ENCODE data around the gene MANSC4. TPM values are rescaled to one million over a fixed set of nuclear protein-coding genes. Genes with fewer than 3 reads are reported as not detected.
A peak's percentile ranks its signal among the peaks of the same experiment; 100 is the strongest.

Gene MANSC4
- total and polyA plus RNA-seq, 4 donors = not detected

GRCh38 chr12:27733052-27733656, 46.9 kb downstream of the MANSC4 start (continued):
- TF ChIP-seq, protein P1, sequence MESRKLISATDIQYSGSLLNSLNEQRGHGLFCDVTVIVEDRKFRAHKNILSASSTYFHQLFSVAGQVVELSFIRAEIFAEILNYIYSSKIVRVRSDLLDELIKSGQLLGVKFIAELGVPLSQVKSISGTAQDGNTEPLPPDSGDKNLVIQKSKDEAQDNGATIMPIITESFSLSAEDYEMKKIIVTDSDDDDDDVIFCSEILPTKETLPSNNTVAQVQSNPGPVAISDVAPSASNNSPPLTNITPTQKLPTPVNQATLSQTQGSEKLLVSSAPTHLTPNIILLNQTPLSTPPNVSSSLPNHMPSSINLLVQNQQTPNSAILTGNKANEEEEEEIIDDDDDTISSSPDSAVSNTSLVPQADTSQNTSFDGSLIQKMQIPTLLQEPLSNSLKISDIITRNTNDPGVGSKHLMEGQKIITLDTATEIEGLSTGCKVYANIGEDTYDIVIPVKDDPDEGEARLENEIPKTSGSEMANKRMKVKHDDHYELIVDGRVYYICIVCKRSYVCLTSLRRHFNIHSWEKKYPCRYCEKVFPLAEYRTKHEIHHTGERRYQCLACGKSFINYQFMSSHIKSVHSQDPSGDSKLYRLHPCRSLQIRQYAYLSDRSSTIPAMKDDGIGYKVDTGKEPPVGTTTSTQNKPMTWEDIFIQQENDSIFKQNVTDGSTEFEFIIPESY (IDR thresholded peaks at IDR 0.05) = no peak

DNA sequence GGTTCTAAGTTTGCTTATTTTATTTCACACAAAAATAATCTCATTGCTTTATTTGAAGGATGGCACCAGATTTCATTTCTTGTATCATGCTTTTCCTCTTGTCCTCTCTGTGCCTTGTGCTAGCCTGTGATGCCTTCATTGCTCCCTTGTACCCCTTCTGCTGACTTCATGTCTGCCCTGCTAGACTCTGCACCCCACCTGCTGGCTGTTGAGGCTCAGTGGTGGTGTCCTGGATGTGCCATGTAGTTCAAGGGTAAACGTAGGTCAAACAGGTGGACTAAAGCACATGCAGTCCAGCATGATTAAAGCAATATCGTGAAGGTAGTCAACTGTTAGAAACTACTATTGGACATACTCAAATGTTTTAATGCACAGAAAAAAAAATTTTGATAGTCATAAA, 47.8 kb downstream of the MANSC4 start:
- Histone ChIP-seq H3K4me1 (ENCODE audit: control insufficient read depth in 4 of 4, insufficient read depth in 4 of 4, low read length in 3 of 4) (peaks cover 0 to 4% (median 0%) of the 10 kb centered on the region in 4 donors), H3K27me3 (ENCODE audit: control insufficient read depth in 4 of 4, insufficient read depth in 4 of 4, low read length in 3 of 4) (no peaks in the 10 kb centered on the region), H3K36me3 (ENCODE audit: control insufficient read depth in 4 of 4, insufficient read depth in 3 of 4, low read depth in 1 of 4, low read length in 3 of 4) (peaks cover 4 to 20% (median 8%) of the 10 kb centered on the region in 4 donors), H3K4me3 (ENCODE audit: low read depth in 1 of 3, low read length in 3 of 3) (no peak overlapping the region), H3K9me3 (ENCODE audit: control insufficient read depth in 4 of 4, low read length in 3 of 4) (no peaks in the 10 kb centered on the region), H3K27ac (ENCODE audit: low read depth in 1 of 2, low read length in 2 of 2) (no peak overlapping the region), H3K9ac (ENCODE audit: low read depth in 1 of 2, low read length in 2 of 2) (no peak overlapping the region)
- DNase-seq (ENCODE audit: low spot score) = no peak
- peak; percentile 39 for TF ChIP-seq SP1 (IDR thresholded peaks at IDR 0.05)
- TF ChIP-seq HNF4G (IDR thresholded peaks at IDR 0.05) = peak; percentile 66
- peak; percentile 57 to 76 for TF ChIP-seq RAD21 (IDR thresholded peaks at IDR 0.05)
- peak; percentile 67 to 83 for TF ChIP-seq RXRA (IDR thresholded peaks at IDR 0.05)
- no peak for TF ChIP-seq GABPA (IDR thresholded peaks at IDR 0.05 in 1 of 2, conservative IDR thresholded peaks at IDR 0.05 in 1 of 2)
- TF ChIP-seq HNF4A (conservative IDR thresholded peaks at IDR 0.05) = peak; percentile 73 to 94
- TF ChIP-seq CTCF (IDR thresholded peaks at IDR 0.05; ENCODE audit: low read depth, low read length, missing input control) = peak; percentile 37
- TF ChIP-seq, protein P2, sequence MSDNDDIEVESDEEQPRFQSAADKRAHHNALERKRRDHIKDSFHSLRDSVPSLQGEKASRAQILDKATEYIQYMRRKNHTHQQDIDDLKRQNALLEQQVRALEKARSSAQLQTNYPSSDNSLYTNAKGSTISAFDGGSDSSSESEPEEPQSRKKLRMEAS (IDR thresholded peaks at IDR 0.05) = no peak
- WGBS = 32% methylated on average over 2 of the region's 2 CpGs

DNA sequence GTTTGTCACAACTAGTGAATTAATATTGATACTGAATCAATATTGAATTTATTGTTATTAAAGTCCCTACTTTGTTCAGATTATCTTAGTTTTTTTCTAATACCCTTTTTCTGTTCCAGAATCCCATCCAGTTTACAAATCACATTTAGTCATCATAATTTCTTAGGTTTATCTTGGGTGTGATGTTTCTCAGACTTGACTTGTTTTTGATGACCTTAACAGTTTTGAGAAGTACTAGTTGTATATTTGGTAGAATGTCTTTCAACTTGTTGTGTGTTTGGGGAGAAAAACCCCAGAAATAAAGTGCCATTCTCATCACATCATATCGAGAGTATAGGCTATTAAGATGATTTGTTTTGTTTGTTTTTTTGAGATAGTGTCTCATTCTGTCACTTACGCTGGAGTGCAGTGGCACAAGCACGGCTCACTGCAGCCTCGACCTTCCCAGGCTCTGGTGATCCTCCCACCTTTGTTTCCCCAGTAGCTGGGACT, 49.9 kb downstream of the MANSC4 start:
- Histone ChIP-seq H3K27me3 (ENCODE audit: control insufficient read depth in 4 of 4, insufficient read depth in 4 of 4, low read length in 3 of 4) (no peaks in the 10 kb centered on the region), H3K36me3 (ENCODE audit: control insufficient read depth in 4 of 4, insufficient read depth in 3 of 4, low read depth in 1 of 4, low read length in 3 of 4) (peaks cover 6 to 13% (median 9%) of the 10 kb centered on the region in 4 donors), H3K27ac (ENCODE audit: low read depth in 1 of 2, low read length in 2 of 2) (no peak overlapping the region), H3K9ac (ENCODE audit: low read depth in 1 of 2, low read length in 2 of 2) (no peak overlapping the region), H3K9me3 (ENCODE audit: control insufficient read depth in 4 of 4, low read length in 3 of 4) (no peaks in the 10 kb centered on the region), H3K4me1 (ENCODE audit: control insufficient read depth in 4 of 4, insufficient read depth in 4 of 4, low read length in 3 of 4) (peaks cover 0 to 4% (median 0%) of the 10 kb centered on the region in 4 donors), H3K4me3 (ENCODE audit: low read depth in 1 of 3, low read length in 3 of 3) (no peak overlapping the region)
- TF ChIP-seq TAF1 (conservative IDR thresholded peaks at IDR 0.05) (no peak), FOXA2 (IDR thresholded peaks at IDR 0.05) (no peak), HNF4A (conservative IDR thresholded peaks at IDR 0.05) (no peak), CTCF (IDR thresholded peaks at IDR 0.05; ENCODE audit: low read depth, low read length, missing input control) (no peak), SP1 (IDR thresholded peaks at IDR 0.05) (no peak), YY1 (IDR thresholded peaks at IDR 0.05) (no peak), JUND (IDR thresholded peaks at IDR 0.05) (no peak), RXRA (IDR thresholded peaks at IDR 0.05) (no peak), GABPA (IDR thresholded peaks at IDR 0.05 in 1 of 2, conservative IDR thresholded peaks at IDR 0.05 in 1 of 2) (no peak), NR2F2 (IDR thresholded peaks at IDR 0.05) (no peak), HNF4G (IDR thresholded peaks at IDR 0.05) (no peak), EGR1 (IDR thresholded peaks at IDR 0.05; ENCODE audit: low read depth in 2 of 2) (no peak), RAD21 (IDR thresholded peaks at IDR 0.05) (no peak)
- TF ChIP-seq, protein P2 (IDR thresholded peaks at IDR 0.05) = no peak
- TF ChIP-seq, protein P3, sequence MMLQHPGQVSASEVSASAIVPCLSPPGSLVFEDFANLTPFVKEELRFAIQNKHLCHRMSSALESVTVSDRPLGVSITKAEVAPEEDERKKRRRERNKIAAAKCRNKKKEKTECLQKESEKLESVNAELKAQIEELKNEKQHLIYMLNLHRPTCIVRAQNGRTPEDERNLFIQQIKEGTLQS (IDR thresholded peaks at IDR 0.05) = no peak
- TF ChIP-seq, protein P1 (IDR thresholded peaks at IDR 0.05) = no peak
- DNase-seq (ENCODE audit: low spot score) = no peak
- 91% methylated on average over 4 of the region's 4 CpGs for WGBS
